WI38 (cell line): ENCODE data around the gene KIR2DL1.
"Not testable (repeated sequence)": the region's sequence is repeated elsewhere in the genome, so short reads cannot be mapped to it uniquely, and the experiment has no call there.

Experiments
- H3K4me3 ChIP-seq: 2 replicates; pipeline ENCODE4 v1.5.1; 2011; ENCODE audit warnings: low read depth, mild to moderate bottlenecking, control low read depth, low read length
- TF ChIP-seq, protein P1 (sequence below): IDR thresholded peaks from 2 replicates; pipeline ENCODE4 v1.5.1; 2012; ENCODE audit warnings: low read depth, mild to moderate bottlenecking, control low read depth, low read length

KIR2DL1 gene

DNA sequence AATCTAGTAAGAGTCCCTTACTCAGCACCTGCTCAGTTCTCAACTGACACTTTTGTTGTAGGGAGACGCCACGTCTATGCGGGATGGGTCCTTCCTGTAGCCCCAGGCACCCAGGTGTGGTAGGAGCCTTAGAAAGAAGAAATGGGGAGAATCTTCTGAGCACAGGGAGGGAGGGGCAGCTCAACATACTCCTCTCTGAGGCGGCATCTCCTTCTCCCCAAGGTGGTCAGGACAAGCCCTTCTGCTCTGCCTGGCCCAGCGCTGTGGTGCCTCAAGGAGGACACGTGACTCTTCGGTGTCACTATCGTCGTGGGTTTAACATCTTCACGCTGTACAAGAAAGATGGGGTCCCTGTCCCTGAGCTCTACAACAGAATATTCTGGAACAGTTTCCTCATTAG, 35.0 kb downstream of the KIR2DL1 start:
- H3K4me3 ChIP-seq: no peak overlapping the region
- TF ChIP-seq, protein P1, sequence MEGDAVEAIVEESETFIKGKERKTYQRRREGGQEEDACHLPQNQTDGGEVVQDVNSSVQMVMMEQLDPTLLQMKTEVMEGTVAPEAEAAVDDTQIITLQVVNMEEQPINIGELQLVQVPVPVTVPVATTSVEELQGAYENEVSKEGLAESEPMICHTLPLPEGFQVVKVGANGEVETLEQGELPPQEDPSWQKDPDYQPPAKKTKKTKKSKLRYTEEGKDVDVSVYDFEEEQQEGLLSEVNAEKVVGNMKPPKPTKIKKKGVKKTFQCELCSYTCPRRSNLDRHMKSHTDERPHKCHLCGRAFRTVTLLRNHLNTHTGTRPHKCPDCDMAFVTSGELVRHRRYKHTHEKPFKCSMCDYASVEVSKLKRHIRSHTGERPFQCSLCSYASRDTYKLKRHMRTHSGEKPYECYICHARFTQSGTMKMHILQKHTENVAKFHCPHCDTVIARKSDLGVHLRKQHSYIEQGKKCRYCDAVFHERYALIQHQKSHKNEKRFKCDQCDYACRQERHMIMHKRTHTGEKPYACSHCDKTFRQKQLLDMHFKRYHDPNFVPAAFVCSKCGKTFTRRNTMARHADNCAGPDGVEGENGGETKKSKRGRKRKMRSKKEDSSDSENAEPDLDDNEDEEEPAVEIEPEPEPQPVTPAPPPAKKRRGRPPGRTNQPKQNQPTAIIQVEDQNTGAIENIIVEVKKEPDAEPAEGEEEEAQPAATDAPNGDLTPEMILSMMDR: no peak

DNA sequence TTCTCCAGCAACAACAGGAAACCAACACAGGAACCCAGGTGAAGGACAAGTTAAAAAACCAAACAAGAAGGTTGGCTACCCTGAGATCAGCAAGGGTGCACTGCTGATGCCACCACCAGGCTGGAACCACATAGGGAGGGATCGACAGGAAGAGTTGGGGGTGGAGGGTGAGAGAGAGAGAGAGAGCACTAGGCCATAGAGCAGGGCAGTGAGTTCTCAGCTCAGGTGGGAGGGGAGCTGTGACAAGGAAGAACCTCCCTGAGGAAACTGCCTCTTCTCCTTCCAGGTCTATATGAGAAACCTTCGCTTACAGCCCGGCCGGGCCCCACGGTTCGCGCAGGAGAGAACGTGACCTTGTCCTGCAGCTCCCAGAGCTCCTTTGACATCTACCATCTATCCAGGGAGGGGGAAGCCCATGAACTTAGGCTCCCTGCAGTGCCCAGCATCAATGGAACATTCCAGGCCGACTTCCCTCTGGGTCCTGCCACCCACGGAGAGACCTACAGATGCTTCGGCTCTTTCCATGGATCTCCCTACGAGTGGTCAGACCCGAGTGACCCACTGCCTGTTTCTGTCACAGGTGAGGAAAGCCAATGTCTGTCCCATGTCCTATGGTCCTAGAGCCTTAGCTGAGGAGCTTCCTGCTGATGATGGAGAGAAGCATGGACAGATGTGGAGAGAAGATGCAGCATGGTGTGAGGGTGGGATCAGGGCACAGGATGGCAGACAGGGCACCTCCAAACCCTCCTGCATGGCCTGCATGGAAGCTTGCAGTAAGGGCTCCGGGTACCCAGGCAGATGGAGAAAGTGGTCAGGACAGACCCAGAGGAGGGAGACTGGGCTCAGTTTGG, 36.3 kb downstream of the KIR2DL1 start:
- no peak overlapping the region for H3K4me3 ChIP-seq
- TF ChIP-seq, protein P1: no peak

DNA sequence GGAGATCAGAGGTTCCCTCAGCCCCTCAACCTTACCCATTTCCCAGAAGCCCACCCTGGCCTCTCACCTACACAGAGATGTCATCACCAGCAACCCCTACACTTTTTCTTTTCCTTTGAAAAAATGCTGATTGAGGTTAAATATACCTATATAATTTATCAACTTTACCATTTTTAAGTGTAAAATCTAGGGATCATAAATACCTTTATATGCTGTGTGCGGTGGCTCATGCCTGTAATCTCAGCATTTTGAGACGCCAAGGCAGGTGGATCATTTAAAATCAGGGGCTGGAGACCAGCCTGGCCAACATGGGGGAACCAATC, 36.9 kb downstream of the KIR2DL1 start:
- TF ChIP-seq, protein P1: no peak
- no peak overlapping the region for H3K4me3 ChIP-seq

DNA sequence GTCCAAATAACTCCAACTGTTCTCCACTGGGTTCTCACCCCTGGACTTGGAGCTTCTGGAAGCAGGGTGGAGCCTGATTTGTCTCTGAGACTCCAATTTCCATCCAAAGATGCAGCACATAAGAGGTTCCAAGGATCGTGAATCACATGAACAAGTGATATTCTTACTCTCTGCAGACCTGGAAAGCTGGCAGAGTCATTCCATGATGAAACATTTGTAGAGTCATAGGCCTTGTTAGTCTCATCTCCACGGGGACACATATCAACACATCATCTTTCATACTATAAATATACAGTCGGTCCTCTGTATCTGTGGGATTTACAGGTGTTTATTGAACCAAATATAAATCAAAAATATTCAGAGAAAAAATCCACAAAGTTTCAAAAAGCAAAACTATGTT, 45.0 kb downstream of the KIR2DL1 start:
- not testable (repeated sequence) for H3K4me3 ChIP-seq

DNA sequence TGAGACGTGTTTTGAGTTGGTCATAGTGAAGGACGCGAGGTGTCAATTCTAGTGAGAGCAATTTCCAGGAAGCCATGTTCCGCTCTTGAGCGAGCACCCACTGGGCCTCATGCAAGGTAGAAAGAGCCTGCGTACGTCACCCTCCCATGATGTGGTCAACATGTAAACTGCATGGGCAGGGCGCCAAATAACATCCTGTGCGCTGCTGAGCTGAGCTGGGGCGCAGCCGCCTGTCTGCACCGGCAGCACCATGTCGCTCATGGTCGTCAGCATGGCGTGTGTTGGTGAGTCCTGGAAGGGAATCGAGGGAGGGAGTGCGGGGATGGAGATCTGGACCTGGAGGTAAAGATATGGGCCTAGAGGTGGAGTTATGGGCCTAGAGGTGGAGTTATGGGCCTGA, 46.7 kb downstream of the KIR2DL1 start, which contains the start of gene KIR3DL1:
KIR3DL1 (plus strand) TSS at position 218 of the 400 bp plus-strand sequence.
- H3K4me3 ChIP-seq: not testable (repeated sequence)

DNA sequence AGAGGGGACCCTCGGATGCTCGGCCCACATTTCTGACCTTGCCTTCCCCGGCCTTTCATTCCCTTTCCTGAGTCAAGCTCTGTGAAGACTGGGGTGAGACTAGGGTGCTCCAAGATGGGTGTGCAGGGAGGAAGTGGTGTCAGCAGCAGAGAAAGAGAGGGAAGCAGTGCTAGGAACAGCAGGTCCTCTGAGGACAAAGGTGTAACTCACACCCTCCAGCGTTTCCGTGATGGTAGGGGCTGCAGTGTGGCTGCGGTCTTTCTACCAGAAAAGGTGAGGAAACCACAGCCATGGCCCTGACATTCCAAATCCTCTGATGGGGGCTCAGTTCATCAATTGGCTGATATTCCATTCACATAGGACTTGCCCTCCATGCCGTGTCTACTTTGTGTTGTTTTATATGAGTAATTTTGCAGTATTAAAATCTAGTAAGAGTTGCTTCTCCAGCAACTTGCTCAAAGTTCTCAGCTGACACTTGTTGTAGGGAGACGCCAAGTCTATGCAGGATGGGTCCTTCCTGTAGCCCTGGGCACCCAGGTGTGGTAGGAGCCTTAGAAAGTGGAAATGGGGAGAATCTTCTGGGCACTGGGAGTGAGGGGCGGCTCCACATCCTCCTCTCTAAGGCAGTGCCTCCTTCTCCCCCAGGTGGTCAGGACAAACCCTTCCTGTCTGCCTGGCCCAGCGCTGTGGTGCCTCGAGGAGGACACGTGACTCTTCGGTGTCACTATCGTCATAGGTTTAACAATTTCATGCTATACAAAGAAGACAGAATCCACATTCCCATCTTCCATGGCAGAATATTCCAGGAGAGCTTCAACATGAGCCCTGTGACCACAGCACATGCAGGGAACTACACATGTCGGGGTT, 48.3 kb downstream of the KIR2DL1 start:
- TF ChIP-seq, protein P1: no peak
- no peak overlapping the region for H3K4me3 ChIP-seq

DNA sequence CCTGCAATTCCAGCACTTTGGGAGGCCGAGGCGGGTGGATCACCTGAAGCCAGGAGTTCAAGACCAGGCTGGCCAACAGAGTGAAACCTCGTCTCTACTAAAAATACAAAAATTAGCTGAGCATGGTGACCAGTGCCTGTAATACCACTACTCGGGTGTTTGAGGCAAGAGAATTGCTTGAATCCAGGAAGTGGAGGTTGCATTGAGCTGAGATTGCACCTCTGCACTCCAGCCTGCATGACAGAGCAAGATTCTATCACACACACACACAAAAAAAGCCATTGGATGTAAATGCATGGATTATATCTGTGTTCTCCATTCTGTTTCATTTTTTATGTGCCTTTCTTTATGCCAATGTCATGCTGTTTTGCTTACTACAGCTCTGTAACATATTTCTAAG, 54.8 kb downstream of the KIR2DL1 start:
- not testable (repeated sequence) for H3K4me3 ChIP-seq

DNA sequence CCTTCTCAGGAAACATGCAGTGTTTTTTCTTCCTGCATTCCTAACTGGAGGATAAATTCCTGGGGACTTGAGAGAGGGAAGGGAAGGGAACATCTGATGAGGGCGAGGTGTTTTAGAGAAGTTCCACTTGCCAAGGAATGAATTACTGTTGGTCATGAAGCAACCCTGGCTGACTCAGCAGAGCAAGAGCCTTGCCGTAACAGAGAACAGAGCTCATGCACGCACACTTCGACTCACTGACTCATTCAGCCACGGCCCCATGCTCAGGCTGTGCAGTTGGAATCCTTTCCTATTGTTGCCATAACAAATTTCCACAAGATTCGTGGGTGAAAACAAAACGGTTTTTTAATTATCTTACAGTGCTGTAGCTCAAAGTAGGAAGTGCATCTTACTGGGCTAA, 55.7 kb downstream of the KIR2DL1 start:
- H3K4me3 ChIP-seq: not testable (repeated sequence)

DNA sequence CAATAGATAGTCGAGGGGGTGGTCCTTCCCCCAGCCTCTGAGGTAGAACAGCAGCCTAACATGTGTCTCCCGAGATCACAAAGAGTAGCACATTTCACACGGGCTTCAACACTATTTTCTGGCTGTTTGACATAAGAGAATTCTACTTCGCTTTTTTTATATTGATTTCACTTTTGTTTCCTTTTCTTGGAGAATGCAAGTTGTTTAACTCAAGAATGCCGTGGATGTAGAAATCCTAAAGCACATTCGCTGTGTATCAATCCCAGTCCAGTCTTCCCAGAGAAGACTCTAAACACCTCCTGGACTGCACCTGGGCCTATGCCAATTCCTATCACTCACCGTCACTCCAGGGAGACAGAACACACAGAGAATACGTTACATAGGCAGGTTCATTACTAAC, 58.5 kb downstream of the KIR2DL1 start:
- H3K4me3 ChIP-seq: not testable (repeated sequence)

DNA sequence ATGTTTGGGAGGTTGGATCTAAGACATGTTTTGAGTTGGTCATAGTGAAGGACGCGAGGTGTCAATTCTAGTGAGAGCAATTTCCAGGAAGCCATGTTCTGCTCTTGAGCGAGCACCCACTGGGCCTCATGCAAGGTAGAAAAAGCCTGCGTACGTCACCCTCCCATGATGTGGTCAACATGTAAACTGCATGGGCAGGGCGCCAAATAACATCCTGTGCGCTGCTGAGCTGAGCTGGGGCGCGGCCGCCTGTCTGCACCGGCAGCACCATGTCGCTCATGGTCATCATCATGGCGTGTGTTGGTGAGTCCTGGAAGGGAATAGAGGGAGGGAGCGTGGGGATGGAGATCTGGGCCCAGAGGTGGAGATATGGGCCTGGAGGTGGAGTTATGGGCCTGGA, 62.9 kb downstream of the KIR2DL1 start, which contains the start of gene KIR2DS4:
KIR2DS4 (plus strand) TSS at position 181 of the 400 bp plus-strand sequence.
- H3K4me3 ChIP-seq: not testable (repeated sequence)
